Ectodermal cell (in vitro differentiated cells): ENCODE measurements around the gene LMOD3.

Source experiments
- H3K27ac ChIP-seq: 2 replicates; pipeline ENCODE4 v1.7.0; 2013; ENCODE audit warnings: mild to moderate bottlenecking, low read depth, low read length; ENCODE audit not compliant: insufficient read depth, poor library complexity, severe bottlenecking
- H3K27me3 ChIP-seq: 2 replicates; pipeline ENCODE4 v1.7.0; 2013; ENCODE audit warnings: mild to moderate bottlenecking, low read length; ENCODE audit not compliant: insufficient read depth, control insufficient read depth, poor library complexity, severe bottlenecking
- H3K36me3 ChIP-seq: one replicate; pipeline ENCODE4 v1.7.0; 2013; ENCODE audit warnings: low read length; ENCODE audit not compliant: control insufficient read depth, insufficient read depth
- H3K4me1 ChIP-seq: one replicate; pipeline ENCODE4 v1.7.0; 2013; ENCODE audit warnings: low read length; ENCODE audit not compliant: control insufficient read depth, insufficient read depth
- H3K4me3 ChIP-seq: 2 replicates; pipeline ENCODE4 v1.7.0; 2013; ENCODE audit warnings: low read depth, low read length, control low read depth; ENCODE audit not compliant: insufficient read depth
- H3K9me3 ChIP-seq: 2 replicates; pipeline ENCODE4 v1.7.0; 2013; ENCODE audit warnings: mild to moderate bottlenecking, low read length, moderate library complexity; ENCODE audit not compliant: control insufficient read depth
- WGBS, 2 experiments: methylation state at CpG; one replicate each; pipeline ENCODE4 v1.1.7; 2013; ENCODE audit warnings: missing lambda C conversion rate in 2 of 2; 5-methylcytosine and 5-hydroxymethylcytosine counted together

LMOD3 gene

GRCh38 chr3:69113536-69113935 is 8.9 kb downstream of the LMOD3 start:
- Histone ChIP-seq H3K4me1 (no peaks in the 10 kb centered on the region), H3K9me3 (no peaks in the 10 kb centered on the region), H3K36me3 (no peaks in the 10 kb centered on the region), H3K4me3 (no peak overlapping the region), H3K27ac (no peak overlapping the region), H3K27me3 (no peaks in the 10 kb centered on the region)
- 96 to 98% methylated on average over 2 of the region's 3 CpGs for WGBS, 2 experiments

GRCh38 chr3:69110941-69111546 is 11.4 kb downstream of the LMOD3 start:
- H3K4me3 ChIP-seq: no peak overlapping the region
- 53 to 54% methylated on average over 1 of the region's 1 CpG for WGBS, 2 experiments
- H3K36me3 ChIP-seq: no peaks in the 10 kb centered on the region
- no peaks in the 10 kb centered on the region for H3K4me1 ChIP-seq
- no peaks in the 10 kb centered on the region for H3K27me3 ChIP-seq
- H3K27ac ChIP-seq: no peak overlapping the region
- no peaks in the 10 kb centered on the region for H3K9me3 ChIP-seq

GRCh38 chr3:69108811-69109210 is 13.6 kb downstream of the LMOD3 start:
- no peaks in the 10 kb centered on the region for H3K9me3 ChIP-seq
- no peaks in the 10 kb centered on the region for H3K27me3 ChIP-seq
- H3K4me1 ChIP-seq: no peaks in the 10 kb centered on the region
- H3K27ac ChIP-seq: no peak overlapping the region
- H3K4me3 ChIP-seq: no peak overlapping the region
- WGBS, 2 experiments: 88 to 93% methylated on average over 5 of the region's 5 CpGs
- H3K36me3 ChIP-seq: peaks cover 6% of the 10 kb centered on the region

- no peaks in the 10 kb centered on the region for H3K27me3 ChIP-seq
- WGBS, 2 experiments: 94 to 98% methylated on average over 4 of the region's 5 CpGs
- no peak overlapping the region for H3K4me3 ChIP-seq
- no peaks in the 10 kb centered on the region for H3K9me3 ChIP-seq
- no peak overlapping the region for H3K27ac ChIP-seq
- H3K4me1 ChIP-seq: no peaks in the 10 kb centered on the region
- H3K36me3 ChIP-seq: peaks cover 6% of the 10 kb centered on the region
Observed at GRCh38 chr3:69107841-69108240, 14.6 kb downstream of the LMOD3 start.

- H3K9me3 ChIP-seq: no peaks in the 10 kb centered on the region
- H3K4me1 ChIP-seq: no peaks in the 10 kb centered on the region
- H3K36me3 ChIP-seq: peaks cover 6% of the 10 kb centered on the region
- H3K27me3 ChIP-seq: no peaks in the 10 kb centered on the region
- 82 to 94% methylated on average over 2 to 3 of the region's 3 CpGs for WGBS, 2 experiments
- no peak overlapping the region for H3K27ac ChIP-seq
- H3K4me3 ChIP-seq: no peak overlapping the region
Observed at GRCh38 chr3:69105320-69105719, 17.1 kb downstream of the LMOD3 start.

- Histone ChIP-seq H3K4me1 (no peaks in the 10 kb centered on the region), H3K4me3 (no peak overlapping the region), H3K27me3 (no peaks in the 10 kb centered on the region), H3K36me3 (peaks cover 6% of the 10 kb centered on the region), H3K9me3 (no peaks in the 10 kb centered on the region), H3K27ac (no peak overlapping the region)
- 92 to 97% methylated on average over 3 to 8 of the region's 8 CpGs for WGBS, 2 experiments
Observed at GRCh38 chr3:69104586-69104985, 17.8 kb downstream of the LMOD3 start.

- H3K4me3 ChIP-seq: no peak overlapping the region
- 94 to 97% methylated on average over 2 to 3 of the region's 3 CpGs for WGBS, 2 experiments
- H3K4me1 ChIP-seq: no peaks in the 10 kb centered on the region
- no peaks in the 10 kb centered on the region for H3K9me3 ChIP-seq
- peaks cover 6% of the 10 kb centered on the region for H3K36me3 ChIP-seq
- no peaks in the 10 kb centered on the region for H3K27me3 ChIP-seq
- no peak overlapping the region for H3K27ac ChIP-seq
Observed at GRCh38 chr3:69103123-69103522, 19.3 kb downstream of the LMOD3 start.

- 93 to 95% methylated on average over 4 of the region's 4 CpGs for WGBS, 2 experiments
- H3K36me3 ChIP-seq: peaks cover 6% of the 10 kb centered on the region
- H3K27me3 ChIP-seq: no peaks in the 10 kb centered on the region
- no peaks in the 10 kb centered on the region for H3K9me3 ChIP-seq
- H3K27ac ChIP-seq: no peak overlapping the region
- H3K4me3 ChIP-seq: no peak overlapping the region
- H3K4me1 ChIP-seq: no peaks in the 10 kb centered on the region
Observed at GRCh38 chr3:69102384-69102783, 20.0 kb downstream of the LMOD3 start.

- Histone ChIP-seq H3K4me1 (no peaks in the 10 kb centered on the region), H3K27ac (no peak overlapping the region), H3K9me3 (no peaks in the 10 kb centered on the region), H3K27me3 (no peaks in the 10 kb centered on the region), H3K4me3 (no peak overlapping the region), H3K36me3 (peaks cover 3% of the 10 kb centered on the region)
- WGBS, 2 experiments: 78 to 95% methylated on average over 4 of the region's 4 CpGs
Observed at GRCh38 chr3:69099576-69099975, 22.8 kb downstream of the LMOD3 start.

- H3K27ac ChIP-seq: no peak overlapping the region
Observed at GRCh38 chr3:69097407-69098086, 24.8 kb downstream of the LMOD3 start.

More at GRCh38 chr3:69097407-69098086, 24.8 kb downstream of the LMOD3 start:
- Histone ChIP-seq H3K9me3 (no peaks in the 10 kb centered on the region), H3K4me3 (no peak overlapping the region), H3K4me1 (peaks cover 3% of the 10 kb centered on the region), H3K36me3 (no peaks in the 10 kb centered on the region), H3K27me3 (no peaks in the 10 kb centered on the region)
- 94 to 96% methylated on average over 7 of the region's 9 CpGs for WGBS, 2 experiments
